Prostate gland (tissue), 2 donors: Measurements from ENCODE around the gene PDHX. TPM values are rescaled to one million over a fixed set of nuclear protein-coding genes. Genes with fewer than 3 reads are reported as not detected.
A peak's percentile ranks its signal among the peaks of the same experiment; 100 is the strongest.

Experiments used
- DNase-seq: peaks from one replicate; pipeline ENCODE4 v3.0.0-alpha.2; 2019; ENCODE audit warnings: low spot score
- H3K27ac ChIP-seq, 2 donors: fragments of 200-600 bp; sonication (generic); 2 replicates each; pipeline ENCODE4 v1.5.1; 2017 to 2019
- H3K27me3 ChIP-seq: fragments of 200-600 bp; sonication (generic); replicated peaks from 2 replicates; pipeline ENCODE4 v1.5.1; 2019; ENCODE audit not compliant: insufficient read depth
- H3K36me3 ChIP-seq, 2 donors: fragments of 200-600 bp; sonication (generic); 1 replicate in 1 of 2; 2 replicates in 1 of 2; pipeline versions ENCODE4 v1.5.1 to v1.8.1; 2017 to 2019
- H3K4me1 ChIP-seq: fragments of 200-600 bp; sonication (generic); replicated peaks from 2 replicates; pipeline ENCODE4 v1.5.1; 2019
- H3K4me3 ChIP-seq, 2 donors: fragments of 200-600 bp; sonication (generic); 2 replicates each; pipeline ENCODE4 v1.5.1; 2017 to 2019
- H3K9me3 ChIP-seq: fragments of 200-600 bp; sonication (generic); 2 replicates; pipeline ENCODE4 v1.5.1; 2017
- POLR2A ChIP-seq: fragments of 450-650 bp; IDR thresholded peaks from one replicate; pipeline ENCODE4 v1.6.1; 2016; ENCODE audit warnings: antibody characterized with exemption, mild to moderate bottlenecking
- POLR2AphosphoS5 ChIP-seq: sonication (generic); formaldehyde crosslinking; IDR thresholded peaks from one replicate; pipeline ENCODE4 v1.6.1; 2017; ENCODE audit warnings: antibody characterized with exemption
- WGBS: methylation state at CpG from one replicate; pipeline ENCODE4 v1.1.5; 2018; 5-methylcytosine and 5-hydroxymethylcytosine counted together
- intact Hi-C: fragments of 100-400 bp; cut with DNase I; formaldehyde crosslinking; loops from one replicate; pipeline ENCODE4 v1.14.2; 2022
- total RNA-seq, 2 donors: library from RNA; depleted of rRNA; stranded (reverse); fragments of >200 nt; gene quantifications; one replicate each; pipeline ENCODE4 v1.1.0, GENCODE V29; 2016
- TF ChIP-seq, protein P1 (sequence below), 4 experiments: fragments of 200-600 bp in 2 of 4; fragments of 450-650 bp in 2 of 4; sonication (generic) in 2 of 4; IDR thresholded peaks; 1 replicate in 3 of 4; 2 replicates in 1 of 4; pipeline ENCODE4 v1.5.1; 2016 to 2019; ENCODE audit warnings: antibody characterized with exemption in 4 of 4, mild to moderate bottlenecking in 2 of 4, moderate library complexity in 2 of 4

The PDHX gene
- total RNA-seq, 2 donors from 2014 or later = 29.1 to 45.2 TPM

- no peaks in the 10 kb centered on the region for H3K36me3 ChIP-seq
- H3K4me3 ChIP-seq = no peak overlapping the region
- no peaks in the 10 kb centered on the region for H3K4me1 ChIP-seq
- H3K9me3 ChIP-seq = no peaks in the 10 kb centered on the region
- TF ChIP-seq POLR2AphosphoS5 (no peak), POLR2A (no peak)
- TF ChIP-seq, protein P1, sequence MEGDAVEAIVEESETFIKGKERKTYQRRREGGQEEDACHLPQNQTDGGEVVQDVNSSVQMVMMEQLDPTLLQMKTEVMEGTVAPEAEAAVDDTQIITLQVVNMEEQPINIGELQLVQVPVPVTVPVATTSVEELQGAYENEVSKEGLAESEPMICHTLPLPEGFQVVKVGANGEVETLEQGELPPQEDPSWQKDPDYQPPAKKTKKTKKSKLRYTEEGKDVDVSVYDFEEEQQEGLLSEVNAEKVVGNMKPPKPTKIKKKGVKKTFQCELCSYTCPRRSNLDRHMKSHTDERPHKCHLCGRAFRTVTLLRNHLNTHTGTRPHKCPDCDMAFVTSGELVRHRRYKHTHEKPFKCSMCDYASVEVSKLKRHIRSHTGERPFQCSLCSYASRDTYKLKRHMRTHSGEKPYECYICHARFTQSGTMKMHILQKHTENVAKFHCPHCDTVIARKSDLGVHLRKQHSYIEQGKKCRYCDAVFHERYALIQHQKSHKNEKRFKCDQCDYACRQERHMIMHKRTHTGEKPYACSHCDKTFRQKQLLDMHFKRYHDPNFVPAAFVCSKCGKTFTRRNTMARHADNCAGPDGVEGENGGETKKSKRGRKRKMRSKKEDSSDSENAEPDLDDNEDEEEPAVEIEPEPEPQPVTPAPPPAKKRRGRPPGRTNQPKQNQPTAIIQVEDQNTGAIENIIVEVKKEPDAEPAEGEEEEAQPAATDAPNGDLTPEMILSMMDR (IDR thresholded peaks at IDR 0.05) = no peak
- intact Hi-C loops = no loop called here
- 97% methylated on average over 3 of the region's 3 CpGs for WGBS
- DNase-seq = no peak
- no peak overlapping the region for H3K27ac ChIP-seq
- H3K27me3 ChIP-seq = no peaks in the 10 kb centered on the region
These were observed 38.9 kb upstream of the PDHX start for GRCh38 chr11:34877375-34877975.

GRCh38 chr11:34881900-34882299 lies 34.5 kb upstream of the PDHX start:
- H3K27me3 ChIP-seq = no peaks in the 10 kb centered on the region
- H3K9me3 ChIP-seq = no peaks in the 10 kb centered on the region
- H3K27ac ChIP-seq = no peak overlapping the region
- intact Hi-C loops = no loop called here
- TF ChIP-seq, protein P1 (IDR thresholded peaks at IDR 0.05) = no peak
- TF ChIP-seq POLR2AphosphoS5 (no peak), POLR2A (no peak)
- no peaks in the 10 kb centered on the region for H3K36me3 ChIP-seq
- WGBS = 99% methylated on average over 3 of the region's 3 CpGs
- no peak overlapping the region for H3K4me3 ChIP-seq
- no peaks in the 10 kb centered on the region for H3K4me1 ChIP-seq
- DNase-seq = no peak

DNA sequence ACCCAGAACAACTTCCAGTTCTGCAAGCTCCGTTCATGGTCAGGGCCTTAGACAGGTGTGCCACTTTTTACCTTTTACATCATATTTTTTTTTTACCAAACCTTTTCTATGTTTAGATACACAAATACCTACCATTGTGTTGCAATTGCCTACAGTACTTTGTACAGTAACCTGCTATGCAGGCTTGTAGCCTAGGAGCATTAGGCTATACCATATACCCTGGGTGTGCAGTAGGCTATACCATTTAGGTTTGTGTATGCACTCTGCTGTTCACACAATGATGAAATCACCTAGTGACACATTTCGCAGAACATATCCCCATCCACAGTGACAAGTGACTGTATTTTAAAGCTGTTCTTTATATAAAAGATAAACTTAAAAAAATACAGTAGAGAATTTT lies 29.8 kb upstream of the PDHX start:
- Histone ChIP-seq H3K36me3 (no peaks in the 10 kb centered on the region), H3K27me3 (no peaks in the 10 kb centered on the region), H3K4me1 (no peaks in the 10 kb centered on the region), H3K27ac (no peak overlapping the region), H3K9me3 (no peaks in the 10 kb centered on the region), H3K4me3 (no peak overlapping the region)
- WGBS = 98% methylated on average over 2 of the region's 2 CpGs
- intact Hi-C loops = no loop called here
- DNase-seq = no peak
- TF ChIP-seq POLR2AphosphoS5 (no peak), POLR2A (no peak)

DNA sequence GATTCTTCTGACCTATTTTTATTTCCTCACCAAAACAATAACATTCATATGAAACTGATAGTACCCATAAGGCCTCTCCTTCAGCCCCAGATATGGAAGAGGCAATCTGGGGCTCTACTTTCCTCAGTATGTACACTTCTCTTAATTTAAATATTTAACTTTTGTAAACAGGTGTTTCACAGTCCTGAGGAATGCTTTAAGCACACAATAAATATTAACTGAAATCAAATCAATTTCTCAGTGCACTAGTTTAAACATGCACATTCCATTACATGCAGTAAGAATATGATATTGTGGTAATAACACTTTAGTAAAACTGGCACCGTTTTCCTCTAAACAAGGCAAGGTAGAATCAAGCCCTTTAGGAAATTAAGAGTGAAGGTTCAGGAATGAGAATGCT lies 29.2 kb upstream of the PDHX start:
- intact Hi-C loops = no loop called here
- WGBS = 54% methylated on average over 1 of the region's 1 CpG

DNA sequence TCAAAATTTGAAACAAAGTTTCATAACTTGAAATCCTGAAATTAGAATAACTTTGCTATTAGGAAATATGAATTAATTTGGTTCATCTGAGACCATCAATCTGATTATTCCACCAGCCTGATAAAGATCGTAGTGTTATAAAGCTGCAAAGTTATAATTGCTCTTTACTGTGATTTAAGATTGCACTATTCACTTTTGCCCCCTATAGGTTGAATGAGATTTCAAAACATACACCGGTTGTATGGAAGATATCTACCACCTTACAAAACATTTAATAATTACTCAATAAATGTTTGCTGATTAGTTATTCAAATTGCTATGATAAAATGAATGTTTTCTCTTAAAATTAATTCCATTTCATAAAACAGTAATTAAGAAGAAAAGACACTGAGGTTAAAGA lies 26.3 kb upstream of the PDHX start:
- intact Hi-C loops = loop anchor here (2.0 to 10.0 kb wide), 2 partner anchors 303 to 535 kb away; partner anchors contain the start of gene ABTB2
- Histone ChIP-seq H3K4me1 (no peaks in the 10 kb centered on the region), H3K4me3 (no peak overlapping the region), H3K27me3 (no peaks in the 10 kb centered on the region), H3K27ac (no peak overlapping the region), H3K9me3 (no peaks in the 10 kb centered on the region), H3K36me3 (no peaks in the 10 kb centered on the region)
- no peak for DNase-seq
- no peak for TF ChIP-seq POLR2AphosphoS5
- TF ChIP-seq, protein P1 (IDR thresholded peaks at IDR 0.05) = peak in 3 of 4 experiments; percentile 39 to 74 (median 70)
- 9% methylated on average over 2 of the region's 2 CpGs for WGBS

More for the DNA sequence above, 29.2 kb upstream of the PDHX start:
- H3K27me3 ChIP-seq = no peaks in the 10 kb centered on the region
- TF ChIP-seq POLR2AphosphoS5 (no peak), POLR2A (no peak)
- TF ChIP-seq, protein P1 (IDR thresholded peaks at IDR 0.05) = no peak
- H3K27ac ChIP-seq = peak overlapping the region; percentile 9 to 14
- H3K9me3 ChIP-seq = no peaks in the 10 kb centered on the region
- no peaks in the 10 kb centered on the region for H3K36me3 ChIP-seq
- no peak overlapping the region for H3K4me3 ChIP-seq
- no peaks in the 10 kb centered on the region for H3K4me1 ChIP-seq
- no peak for DNase-seq
